Astrocyte (in vitro differentiated cells and primary cell): ENCODE data around the gene LRRC10B. TPM values are rescaled to one million over a fixed set of nuclear protein-coding genes. Genes with fewer than 3 reads are reported as not detected.
A peak's percentile ranks its signal among the peaks of the same experiment; 100 is the strongest.

ENCODE experiments used
- DNase-seq: peaks from one replicate; pipeline ENCODE4 v3.0.0-alpha.2; 2010; ENCODE audit warnings: low read depth
- FAIRE-seq: peaks from 2 replicates; lab custom pipeline; 2011; peaks lifted over from hg19 to GRCh38; lab: Jason Lieb, UNC
- H2AFZ ChIP-seq: 2 replicates; pipeline ENCODE4 v1.6.0; 2012; ENCODE audit warnings: low read depth, low read length, inconsistent platforms
- H3K27ac ChIP-seq: 2 replicates; pipeline ENCODE4 v1.5.1; 2011; ENCODE audit warnings: low read depth, low read length, inconsistent platforms
- H3K27me3 ChIP-seq: 2 replicates; pipeline ENCODE4 v1.6.0; 2011; ENCODE audit warnings: low read length, inconsistent platforms; ENCODE audit not compliant: insufficient read depth
- H3K36me3 ChIP-seq: 2 replicates; pipeline ENCODE4 v1.5.1; 2011; ENCODE audit warnings: low read length, inconsistent platforms; ENCODE audit not compliant: insufficient read depth
- H3K4me1 ChIP-seq: 2 replicates; pipeline ENCODE4 v1.5.1; 2011; ENCODE audit warnings: low read length, inconsistent platforms; ENCODE audit not compliant: insufficient read depth
- H3K4me2 ChIP-seq: 2 replicates; pipeline ENCODE4 v1.6.0; 2012; ENCODE audit warnings: low read length, inconsistent platforms
- H3K4me3 ChIP-seq: 2 replicates; pipeline ENCODE4 v1.5.1; 2011; ENCODE audit warnings: low read depth, mild to moderate bottlenecking, low read length, inconsistent platforms; ENCODE audit not compliant: insufficient read depth
- H3K79me2 ChIP-seq: 2 replicates; pipeline ENCODE4 v1.6.0; 2012; ENCODE audit warnings: mild to moderate bottlenecking, low read length, inconsistent platforms; ENCODE audit not compliant: insufficient read depth
- H3K9ac ChIP-seq: 2 replicates; pipeline ENCODE4 v1.6.0; 2012; ENCODE audit warnings: mild to moderate bottlenecking, low read length, inconsistent platforms
- H3K9me3 ChIP-seq: 2 replicates; pipeline ENCODE4 v1.5.1; 2012; ENCODE audit warnings: low read depth, mild to moderate bottlenecking, low read length, inconsistent platforms; ENCODE audit not compliant: insufficient read depth
- H4K20me1 ChIP-seq: 2 replicates; pipeline ENCODE4 v1.6.0; 2012; ENCODE audit warnings: low read length, inconsistent platforms; ENCODE audit not compliant: insufficient read depth
- H3K27ac Mint-ChIP-seq: one replicate; pipeline ENCODE4 v1.8.0; 2021; ENCODE audit warnings: mild to moderate bottlenecking, mixed read lengths; ENCODE audit not compliant: unreplicated experiment
- H3K27me3 Mint-ChIP-seq: one replicate; pipeline ENCODE4 v1.8.0; 2021; ENCODE audit warnings: low read depth, mixed read lengths; ENCODE audit not compliant: unreplicated experiment
- H3K36me3 Mint-ChIP-seq: one replicate; pipeline ENCODE4 v1.8.0; 2021; ENCODE audit warnings: low read depth, mixed read lengths; ENCODE audit not compliant: unreplicated experiment
- H3K4me1 Mint-ChIP-seq: one replicate; pipeline ENCODE4 v1.8.0; 2021; ENCODE audit warnings: low read depth, mixed read lengths; ENCODE audit not compliant: unreplicated experiment
- H3K4me3 Mint-ChIP-seq: one replicate; pipeline ENCODE4 v1.8.0; 2021; ENCODE audit warnings: mild to moderate bottlenecking, moderate library complexity, mixed read lengths; ENCODE audit not compliant: unreplicated experiment
- H3K9me3 Mint-ChIP-seq: one replicate; pipeline ENCODE4 v1.8.0; 2021; ENCODE audit warnings: mild to moderate bottlenecking, mixed read lengths; ENCODE audit not compliant: unreplicated experiment
- EZH2 ChIP-seq: IDR thresholded peaks from 2 replicates; pipeline ENCODE4 v1.6.1; 2012; ENCODE audit warnings: mild to moderate bottlenecking, low read length, inconsistent platforms; ENCODE audit not compliant: insufficient read depth
- total RNA-seq: library from RNA; stranded (reverse); gene quantifications from 2 replicates; pipeline ENCODE4 v1.2.1, GENCODE V29; 2021
- TF ChIP-seq, protein P1 (sequence below): IDR thresholded peaks from 2 replicates; pipeline ENCODE4 v1.5.1; 2011; ENCODE audit warnings: low read depth, mild to moderate bottlenecking, inconsistent platforms, low read length, moderate library complexity; ENCODE audit not compliant: insufficient read depth

The LRRC10B gene
- total RNA-seq, 1 donor from 2014 or later = 0.09 TPM

DNA sequence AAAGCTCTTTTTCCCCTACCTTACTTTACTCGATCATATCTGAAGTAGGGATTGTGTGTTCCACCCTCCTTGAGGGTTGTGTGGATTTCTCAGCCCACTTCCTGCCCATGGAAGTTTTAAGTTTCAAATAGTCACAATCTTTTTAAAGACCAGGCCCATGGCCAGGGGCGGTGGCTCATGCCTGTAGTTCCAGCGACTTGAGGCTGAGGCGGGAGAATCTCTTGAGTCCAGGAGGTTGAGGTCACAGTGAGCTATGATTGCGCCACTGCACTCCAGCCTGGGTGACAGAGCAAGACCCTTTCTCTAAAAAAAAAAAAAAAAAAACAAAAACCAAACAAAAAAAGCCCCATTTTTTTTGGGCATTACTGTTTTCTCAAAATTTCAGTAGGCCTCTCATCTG is 36.3 kb upstream of the LRRC10B start:
- H3K9me3 Mint-ChIP-seq = no peaks in the 10 kb centered on the region
- Histone ChIP-seq H3K9me3 (no peaks in the 10 kb centered on the region), H3K36me3 (no peaks in the 10 kb centered on the region), H3K4me1 (no peaks in the 10 kb centered on the region), H3K9ac (no peak overlapping the region), H3K27ac (no peak overlapping the region), H4K20me1 (no peaks in the 10 kb centered on the region), H3K4me2 (no peak overlapping the region), H3K4me3 (no peak overlapping the region), H3K27me3 (no peaks in the 10 kb centered on the region), H2AFZ (no peak overlapping the region), H3K79me2 (no peaks in the 10 kb centered on the region)
- H3K4me3 Mint-ChIP-seq = no peak overlapping the region
- peak; percentile 45 for DNase-seq
- peaks cover 12% of the 10 kb centered on the region for H3K4me1 Mint-ChIP-seq
- H3K27ac Mint-ChIP-seq = no peak overlapping the region
- no peak for FAIRE-seq
- H3K36me3 Mint-ChIP-seq = peaks cover 19% of the 10 kb centered on the region
- H3K27me3 Mint-ChIP-seq = peaks cover 1% of the 10 kb centered on the region
- TF ChIP-seq, protein P1, sequence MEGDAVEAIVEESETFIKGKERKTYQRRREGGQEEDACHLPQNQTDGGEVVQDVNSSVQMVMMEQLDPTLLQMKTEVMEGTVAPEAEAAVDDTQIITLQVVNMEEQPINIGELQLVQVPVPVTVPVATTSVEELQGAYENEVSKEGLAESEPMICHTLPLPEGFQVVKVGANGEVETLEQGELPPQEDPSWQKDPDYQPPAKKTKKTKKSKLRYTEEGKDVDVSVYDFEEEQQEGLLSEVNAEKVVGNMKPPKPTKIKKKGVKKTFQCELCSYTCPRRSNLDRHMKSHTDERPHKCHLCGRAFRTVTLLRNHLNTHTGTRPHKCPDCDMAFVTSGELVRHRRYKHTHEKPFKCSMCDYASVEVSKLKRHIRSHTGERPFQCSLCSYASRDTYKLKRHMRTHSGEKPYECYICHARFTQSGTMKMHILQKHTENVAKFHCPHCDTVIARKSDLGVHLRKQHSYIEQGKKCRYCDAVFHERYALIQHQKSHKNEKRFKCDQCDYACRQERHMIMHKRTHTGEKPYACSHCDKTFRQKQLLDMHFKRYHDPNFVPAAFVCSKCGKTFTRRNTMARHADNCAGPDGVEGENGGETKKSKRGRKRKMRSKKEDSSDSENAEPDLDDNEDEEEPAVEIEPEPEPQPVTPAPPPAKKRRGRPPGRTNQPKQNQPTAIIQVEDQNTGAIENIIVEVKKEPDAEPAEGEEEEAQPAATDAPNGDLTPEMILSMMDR = no peak
- no peak for TF ChIP-seq EZH2

GRCh38 chr11:61472868-61473267 is 35.7 kb upstream of the LRRC10B start:
- no peaks in the 10 kb centered on the region for H3K9me3 Mint-ChIP-seq
- no peak overlapping the region for H3K27ac ChIP-seq
- no peak overlapping the region for H3K4me3 ChIP-seq
- H3K4me1 Mint-ChIP-seq = peaks cover 12% of the 10 kb centered on the region
- peaks cover 4% of the 10 kb centered on the region for H3K27me3 Mint-ChIP-seq
- H3K4me3 Mint-ChIP-seq = no peak overlapping the region
- H3K79me2 ChIP-seq = no peaks in the 10 kb centered on the region
- peaks cover 1% of the 10 kb centered on the region for H4K20me1 ChIP-seq
- no peaks in the 10 kb centered on the region for H3K9me3 ChIP-seq
- H3K36me3 ChIP-seq = no peaks in the 10 kb centered on the region
- no peak overlapping the region for H3K4me2 ChIP-seq
- no peak overlapping the region for H3K9ac ChIP-seq
- no peak overlapping the region for H2AFZ ChIP-seq
- FAIRE-seq (no peak), DNase-seq (peak; percentile 59)
- TF ChIP-seq, protein P1 = no peak
- no peak for TF ChIP-seq EZH2
- H3K36me3 Mint-ChIP-seq = peaks cover 18% of the 10 kb centered on the region
- H3K27ac Mint-ChIP-seq = no peak overlapping the region
- no peaks in the 10 kb centered on the region for H3K27me3 ChIP-seq
- H3K4me1 ChIP-seq = no peaks in the 10 kb centered on the region

DNA sequence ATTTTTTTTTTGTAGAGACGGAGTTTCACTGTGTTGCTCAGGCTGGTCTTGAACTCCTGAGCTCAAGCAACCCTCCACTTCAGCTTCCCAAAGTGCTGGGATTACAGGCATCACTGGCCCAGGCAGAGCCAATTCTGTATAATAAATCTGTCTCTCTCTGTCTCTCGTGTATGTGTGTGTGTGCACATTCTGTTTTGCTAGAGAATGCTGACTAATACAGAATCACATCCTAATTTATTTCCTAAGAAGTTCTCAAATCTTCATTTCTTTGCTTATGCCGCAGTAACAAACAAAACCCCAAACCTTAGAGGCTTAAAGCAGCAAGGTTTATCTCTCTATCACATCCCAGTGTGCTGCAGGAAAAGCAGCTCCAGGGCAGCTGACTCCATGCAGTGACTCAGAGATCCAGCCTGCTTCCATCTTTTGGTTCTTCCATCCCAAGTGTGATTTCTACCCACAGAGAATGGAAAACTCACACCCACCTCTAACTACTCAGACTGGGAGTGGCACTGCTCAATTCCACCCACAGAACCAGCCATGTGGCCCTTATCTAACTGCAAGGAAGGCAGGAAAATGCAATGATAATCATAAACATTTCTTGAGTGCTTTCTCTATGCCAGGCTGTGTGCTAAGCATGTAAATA is 35.1 kb upstream of the LRRC10B start:
- DNase-seq = peak; percentile 49
- TF ChIP-seq, protein P1 = no peak
- no peak for TF ChIP-seq EZH2
- Histone ChIP-seq H3K9ac (no peak overlapping the region), H3K9me3 (no peaks in the 10 kb centered on the region), H3K79me2 (no peaks in the 10 kb centered on the region), H3K36me3 (no peaks in the 10 kb centered on the region), H3K4me3 (no peak overlapping the region), H2AFZ (no peak overlapping the region), H3K27ac (no peak overlapping the region), H3K4me1 (no peaks in the 10 kb centered on the region), H4K20me1 (peaks cover 8% of the 10 kb centered on the region), H3K4me2 (no peak overlapping the region), H3K27me3 (peaks cover 4% of the 10 kb centered on the region)
- peaks cover 11% of the 10 kb centered on the region for H3K27me3 Mint-ChIP-seq
- H3K36me3 Mint-ChIP-seq = peaks cover 13% of the 10 kb centered on the region
- no peaks in the 10 kb centered on the region for H3K9me3 Mint-ChIP-seq
- no peak overlapping the region for H3K27ac Mint-ChIP-seq
- no peak overlapping the region for H3K4me3 Mint-ChIP-seq
- H3K4me1 Mint-ChIP-seq = peaks cover 12% of the 10 kb centered on the region
- no peak for FAIRE-seq
